Measurements from ENCODE around the gene SDCBP2.
A peak's percentile ranks its signal among the peaks of the same experiment; 100 is the strongest.

The SDCBP2 gene

DNA sequence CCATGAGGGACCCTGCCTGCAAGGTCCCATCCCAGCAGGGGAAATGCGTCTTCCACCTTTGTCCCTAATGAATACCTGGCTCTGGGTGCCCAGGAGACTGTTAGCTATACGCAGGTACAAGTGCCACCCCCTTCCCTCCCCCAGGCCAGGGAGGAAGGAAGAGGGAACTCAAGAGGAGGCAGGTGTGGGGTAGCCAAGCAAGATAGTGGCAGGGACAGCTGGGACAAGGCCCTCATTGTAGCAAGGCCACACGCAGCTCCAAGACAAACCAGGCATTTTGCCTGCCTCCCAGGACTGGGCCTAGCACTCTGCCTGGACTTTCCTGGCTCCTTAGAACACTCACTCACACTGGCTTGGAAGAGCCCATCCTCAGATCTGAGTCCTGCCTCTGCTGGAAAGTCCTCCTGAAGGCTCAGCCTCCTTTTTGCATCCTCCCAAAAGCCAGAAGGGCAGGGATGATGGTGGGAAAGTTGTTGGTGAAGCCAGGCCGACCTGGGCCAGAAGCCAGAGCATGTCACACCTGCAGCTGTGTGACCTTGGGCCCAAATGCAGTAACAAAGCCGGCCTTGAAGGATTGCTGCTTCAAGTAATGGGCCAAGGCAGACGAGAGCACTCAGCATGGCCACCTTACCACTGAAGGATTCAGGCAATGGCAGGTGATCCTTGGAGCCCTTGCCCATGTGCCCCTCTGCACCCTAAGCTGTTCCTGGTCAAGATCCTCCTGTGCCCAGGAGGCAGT is 35.1 kb downstream of the SDCBP2 start:
- DNase-seq, result peak; percentile 69

DNA sequence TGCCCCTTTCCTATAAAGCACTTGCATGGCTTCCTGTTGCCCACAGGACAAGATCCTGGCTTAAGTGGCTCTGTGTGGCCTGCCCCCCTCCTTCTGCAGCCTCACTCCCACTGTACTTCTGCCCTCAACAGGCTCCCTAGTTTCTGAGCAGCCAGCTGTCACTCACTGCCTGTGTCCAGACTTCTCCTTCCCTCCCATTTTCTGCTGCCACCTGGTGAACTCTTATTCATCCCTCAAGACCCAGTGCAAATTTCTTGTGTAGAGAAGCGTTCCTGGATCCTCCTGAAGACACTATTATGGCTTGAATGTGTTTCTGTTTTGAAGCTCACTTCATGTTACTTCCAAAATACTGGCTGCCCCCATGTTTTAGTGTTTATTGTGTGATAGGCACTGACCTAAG is 36.3 kb downstream of the SDCBP2 start:
- no peak for DNase-seq

DNA sequence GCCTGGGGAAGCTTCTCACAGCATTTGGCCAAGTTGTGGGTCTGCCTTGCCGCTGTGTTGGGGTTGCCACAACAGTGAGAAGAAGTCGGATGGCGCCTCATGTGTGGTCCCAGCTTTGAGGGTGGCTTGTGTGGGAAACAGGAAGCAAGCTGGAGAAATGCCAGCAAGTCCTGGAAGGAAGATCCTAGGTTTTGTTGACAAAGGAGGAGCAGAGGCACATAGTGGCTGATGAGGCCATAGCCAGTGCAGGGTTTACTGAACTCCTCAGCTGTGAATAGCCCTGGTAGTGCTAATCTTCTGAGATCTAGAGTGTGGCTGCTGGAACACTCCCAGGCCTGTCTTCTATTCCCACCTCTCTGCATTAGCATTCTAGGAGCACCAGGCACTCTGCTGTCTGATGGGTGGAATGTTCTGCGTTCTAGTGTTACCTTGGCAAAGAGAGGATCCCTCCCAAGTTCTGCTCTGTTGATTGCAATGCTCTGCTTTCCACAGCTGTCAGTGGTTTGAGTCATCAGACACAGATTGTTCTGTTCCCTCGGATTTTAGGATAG is 37.7 kb downstream of the SDCBP2 start:
- DNase-seq, result no peak

DNA sequence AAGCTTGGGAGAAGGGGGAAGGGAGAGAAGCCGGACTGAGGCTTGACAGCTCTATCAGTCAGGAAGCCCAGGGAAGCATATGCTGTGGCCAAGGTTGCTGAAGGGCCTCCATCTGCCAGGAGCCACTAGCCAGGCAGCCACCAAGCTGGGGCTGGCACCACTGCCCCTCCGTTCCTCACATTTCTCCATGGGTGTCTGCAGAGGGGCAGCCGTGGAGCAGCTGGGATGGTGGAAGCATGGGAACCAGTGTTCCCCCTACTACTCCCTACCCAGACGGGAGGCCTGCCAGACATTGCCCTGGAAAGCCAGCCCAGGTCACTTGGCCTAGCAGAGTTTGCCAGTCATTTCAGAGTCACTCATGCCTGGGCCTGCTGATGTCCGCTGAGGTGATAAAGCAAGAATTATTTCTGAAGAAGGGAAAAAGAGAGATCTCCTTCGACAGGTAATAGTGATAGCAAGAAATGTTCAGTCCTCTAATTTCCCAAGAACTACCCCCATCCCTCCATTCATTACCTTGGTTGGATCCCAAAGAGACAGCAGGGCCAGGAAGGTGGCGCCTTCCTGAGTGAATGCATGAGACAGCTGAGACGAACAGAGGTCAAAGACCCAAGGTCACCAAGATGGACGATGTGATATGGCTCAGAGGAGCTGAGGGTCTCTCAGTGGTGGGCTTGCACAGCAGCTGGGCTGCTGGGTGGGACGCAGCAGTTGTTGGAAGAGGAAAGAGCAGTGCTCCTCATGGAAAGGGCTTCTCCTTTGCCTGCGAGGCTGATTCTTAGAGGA is 41.0 kb downstream of the SDCBP2 start:
- DNase-seq, result no peak

DNA sequence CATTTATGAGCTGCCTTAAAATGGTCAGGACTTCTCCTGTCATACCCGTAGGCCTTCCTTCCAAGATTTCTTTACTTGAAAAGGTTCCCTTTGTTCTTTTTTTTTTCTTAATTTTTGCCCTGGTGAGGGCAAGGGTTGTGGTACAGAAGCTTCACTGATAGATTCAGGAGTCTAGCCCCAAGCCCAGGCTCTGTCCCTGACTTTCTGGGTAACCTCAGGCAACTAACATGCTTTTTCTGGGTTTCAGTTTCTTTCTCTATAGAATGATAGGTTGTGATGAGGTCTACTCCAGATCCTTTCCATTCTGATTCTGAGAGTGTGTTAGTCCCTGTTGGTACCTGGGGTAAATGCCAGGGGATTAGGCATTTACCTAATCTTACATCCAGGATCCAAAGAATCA is 41.6 kb downstream of the SDCBP2 start:
- DNase-seq, result no peak

DNA sequence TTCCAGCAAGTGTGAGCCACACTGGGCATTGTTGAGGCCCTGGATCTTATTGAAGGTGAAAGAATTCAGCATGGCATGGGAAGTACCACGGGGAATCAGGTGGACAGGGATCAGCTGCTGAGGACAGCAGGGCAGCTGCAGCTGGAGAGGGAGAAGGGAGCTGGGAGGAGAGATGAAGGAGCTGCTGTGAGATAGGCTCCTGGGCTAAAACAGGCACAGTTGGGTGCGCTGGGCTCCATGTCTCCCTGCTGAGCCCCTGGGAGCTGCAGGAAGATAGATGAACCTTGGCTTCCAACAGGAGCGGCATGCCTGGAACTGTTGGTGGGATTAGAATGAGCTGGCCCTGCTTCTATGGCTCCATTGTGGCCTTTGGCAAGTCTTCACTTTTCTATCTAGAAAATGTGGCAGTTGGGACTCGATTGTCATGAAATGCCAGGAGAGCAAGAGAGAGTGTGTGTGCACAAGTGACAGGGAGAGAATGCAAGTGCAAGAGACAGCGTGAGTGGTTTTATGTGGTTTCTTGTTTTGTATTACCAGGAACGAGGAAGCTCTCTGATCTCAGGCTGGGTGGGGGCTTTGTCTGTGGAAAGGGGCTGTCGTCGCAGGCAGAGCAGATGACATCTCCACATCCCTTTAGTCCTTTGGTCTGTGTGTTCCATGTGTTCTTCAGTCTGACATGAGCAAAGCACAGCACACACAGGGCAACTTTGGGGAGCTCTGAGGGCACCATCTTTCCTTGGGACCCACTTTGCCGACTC is 42.5 kb downstream of the SDCBP2 start:
- no peak for DNase-seq

DNA sequence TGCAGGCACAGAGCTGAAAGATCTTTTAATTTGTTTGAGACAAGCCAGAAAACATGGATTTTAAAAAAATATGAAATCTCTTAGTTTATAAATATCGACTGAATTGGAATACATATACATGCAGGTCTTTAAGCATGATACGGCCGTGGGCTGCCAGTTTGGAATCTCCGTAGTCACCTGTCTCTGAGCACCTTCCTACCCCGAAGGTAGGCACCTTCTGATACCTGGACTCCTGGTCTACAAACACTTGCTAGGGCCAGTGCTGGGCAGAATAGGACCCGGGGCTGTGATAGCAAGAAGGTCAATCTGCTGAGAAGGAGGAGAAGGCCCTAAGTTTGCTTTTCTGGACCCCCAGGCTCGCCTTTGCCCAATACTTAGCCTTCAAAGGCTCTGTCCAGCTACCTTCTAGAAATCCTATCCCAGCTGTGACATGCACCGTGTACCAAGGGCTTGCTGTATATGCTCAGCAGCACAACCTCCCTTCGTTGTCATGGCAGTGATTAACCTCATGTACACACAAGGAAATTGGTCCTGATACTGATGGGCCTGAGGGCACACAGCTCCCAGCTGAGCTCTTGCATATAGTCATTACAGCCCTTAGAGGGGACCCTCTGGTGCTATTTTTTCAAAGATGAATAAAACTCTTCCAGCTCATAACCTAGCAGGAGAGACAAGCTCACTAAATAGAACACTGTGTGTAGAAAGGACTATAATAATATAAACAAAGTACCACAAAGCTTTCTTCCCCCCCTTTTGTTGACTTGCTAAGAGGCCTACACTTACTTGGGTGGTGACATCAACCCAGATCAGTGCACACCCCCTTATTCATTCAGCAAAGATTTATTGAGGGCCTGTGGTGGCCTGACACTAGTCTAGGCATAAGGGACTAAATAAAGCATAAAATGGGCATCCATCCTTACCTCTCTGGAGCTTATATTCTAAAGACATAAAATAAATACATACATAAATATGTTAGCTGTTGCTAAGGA is 45.1 kb downstream of the SDCBP2 start:
- no peak for DNase-seq

DNA sequence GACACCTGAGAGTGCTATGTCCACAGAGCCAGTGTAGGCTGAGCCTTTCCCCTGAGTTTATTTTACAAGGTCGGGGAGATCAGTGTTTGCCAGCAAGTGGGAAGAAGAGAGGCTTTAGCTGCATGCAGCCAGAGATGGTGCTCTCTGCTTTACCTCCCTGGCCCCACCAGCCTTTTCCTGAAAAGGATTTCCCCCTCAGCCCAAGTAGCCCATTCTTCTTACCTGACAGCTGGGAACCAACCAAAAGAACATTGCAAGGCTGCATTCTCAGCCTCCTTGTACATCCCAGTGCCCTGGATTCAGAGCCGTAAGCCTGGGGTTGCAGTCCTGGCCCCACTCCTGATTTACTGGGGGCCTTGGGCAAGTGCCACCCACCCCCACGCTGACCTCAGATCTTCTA is 46.0 kb downstream of the SDCBP2 start:
- no peak for DNase-seq

DNA sequence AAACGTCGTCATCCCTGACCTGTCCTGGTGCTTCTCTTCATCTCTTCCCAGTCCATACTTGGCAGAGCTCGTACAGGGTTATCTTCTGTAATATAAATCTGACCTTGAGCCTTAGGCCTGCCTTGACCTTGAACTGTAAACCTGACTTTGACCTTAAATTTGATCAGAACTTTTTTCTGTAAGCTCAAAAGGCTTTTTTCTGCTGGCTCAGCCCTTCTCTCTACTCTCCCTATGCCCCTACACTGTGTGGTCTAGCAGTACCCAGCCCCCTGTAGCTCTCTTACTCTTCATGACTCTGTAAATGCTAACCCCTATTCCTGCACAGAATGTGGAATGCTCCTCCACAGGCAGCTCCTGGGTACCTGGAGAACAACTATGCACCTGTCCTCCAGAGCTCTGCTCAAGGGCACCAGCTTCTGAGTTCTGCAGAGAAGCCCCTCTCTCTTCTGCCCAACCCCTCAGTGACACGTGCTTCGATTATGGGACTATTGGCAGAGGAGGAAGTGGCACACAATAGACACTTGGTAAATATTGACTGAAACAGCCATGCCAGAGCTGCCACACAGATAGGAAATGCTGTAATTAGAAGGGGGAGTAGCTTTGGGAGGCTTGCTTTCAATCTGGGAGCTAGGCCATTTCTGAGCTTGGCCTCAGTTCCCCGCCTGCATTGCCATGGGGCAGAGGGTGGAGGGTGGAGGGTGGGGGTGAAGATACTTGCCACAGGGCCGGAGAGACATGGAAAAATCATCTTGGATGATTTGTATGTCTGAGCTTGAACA is 47.5 kb downstream of the SDCBP2 start:
- peak; percentile 27 for DNase-seq

DNA sequence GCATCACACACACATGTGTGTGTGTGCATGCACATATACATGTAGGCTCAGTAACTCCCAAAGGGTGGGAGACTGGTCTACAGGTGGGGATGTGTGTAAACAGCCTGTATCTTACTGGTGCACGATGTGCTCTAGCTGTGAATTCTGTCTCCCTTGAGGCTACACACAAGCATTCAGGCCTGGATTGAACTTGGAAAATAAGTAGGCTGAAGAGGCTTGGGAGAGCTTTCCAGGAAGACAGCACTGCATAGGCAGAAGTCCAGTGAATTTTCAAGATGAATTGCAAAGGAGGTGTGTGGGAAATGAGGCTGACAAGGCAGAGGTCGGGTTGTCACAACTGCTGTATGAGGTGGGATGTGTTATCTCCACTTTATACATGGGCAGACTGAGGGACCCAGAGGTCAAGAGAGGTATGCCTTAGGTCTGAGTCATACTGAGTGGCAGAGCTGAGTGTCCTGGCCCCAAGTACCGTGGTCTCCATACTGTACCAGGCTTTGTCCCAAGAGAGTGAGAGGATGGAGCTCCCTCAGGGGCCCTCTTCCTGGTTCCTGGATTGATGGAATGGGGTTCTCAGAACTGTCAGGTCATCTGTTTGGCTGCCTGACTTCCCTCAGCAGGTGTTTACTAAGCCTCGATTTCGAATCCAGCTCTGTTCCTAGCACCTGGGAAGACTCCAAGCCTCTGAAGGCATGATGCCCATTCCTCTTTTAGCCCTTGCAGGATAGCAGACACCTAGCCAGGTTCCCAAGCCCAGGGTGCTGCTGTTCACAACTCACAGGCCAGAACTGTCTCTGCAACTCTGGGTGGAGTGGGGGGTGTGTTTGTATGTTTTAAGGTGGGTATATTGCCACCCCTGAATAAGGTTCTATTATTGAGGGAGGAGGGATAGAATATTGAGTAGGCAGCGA is 48.5 kb downstream of the SDCBP2 start:
- no peak for DNase-seq

DNA sequence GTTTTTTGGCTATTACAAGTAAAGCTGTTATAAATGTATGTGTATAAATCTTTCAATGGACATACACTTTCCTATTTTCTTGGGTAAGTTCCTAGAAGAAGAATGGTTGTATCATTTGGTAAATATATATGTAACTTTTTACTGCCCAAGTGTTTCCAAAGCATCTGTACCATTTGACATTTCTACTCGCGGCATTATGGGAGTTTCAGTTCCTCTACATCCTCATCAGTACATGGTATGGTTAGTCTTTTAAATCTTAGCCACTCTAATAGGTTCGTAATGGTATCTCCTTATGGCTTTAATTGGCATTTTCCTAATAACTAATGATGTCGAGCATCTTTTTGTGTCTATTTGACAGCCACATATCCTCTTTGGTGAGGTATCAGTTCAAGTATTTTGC is 49.9 kb downstream of the SDCBP2 start:
- no peak for DNase-seq

DNA sequence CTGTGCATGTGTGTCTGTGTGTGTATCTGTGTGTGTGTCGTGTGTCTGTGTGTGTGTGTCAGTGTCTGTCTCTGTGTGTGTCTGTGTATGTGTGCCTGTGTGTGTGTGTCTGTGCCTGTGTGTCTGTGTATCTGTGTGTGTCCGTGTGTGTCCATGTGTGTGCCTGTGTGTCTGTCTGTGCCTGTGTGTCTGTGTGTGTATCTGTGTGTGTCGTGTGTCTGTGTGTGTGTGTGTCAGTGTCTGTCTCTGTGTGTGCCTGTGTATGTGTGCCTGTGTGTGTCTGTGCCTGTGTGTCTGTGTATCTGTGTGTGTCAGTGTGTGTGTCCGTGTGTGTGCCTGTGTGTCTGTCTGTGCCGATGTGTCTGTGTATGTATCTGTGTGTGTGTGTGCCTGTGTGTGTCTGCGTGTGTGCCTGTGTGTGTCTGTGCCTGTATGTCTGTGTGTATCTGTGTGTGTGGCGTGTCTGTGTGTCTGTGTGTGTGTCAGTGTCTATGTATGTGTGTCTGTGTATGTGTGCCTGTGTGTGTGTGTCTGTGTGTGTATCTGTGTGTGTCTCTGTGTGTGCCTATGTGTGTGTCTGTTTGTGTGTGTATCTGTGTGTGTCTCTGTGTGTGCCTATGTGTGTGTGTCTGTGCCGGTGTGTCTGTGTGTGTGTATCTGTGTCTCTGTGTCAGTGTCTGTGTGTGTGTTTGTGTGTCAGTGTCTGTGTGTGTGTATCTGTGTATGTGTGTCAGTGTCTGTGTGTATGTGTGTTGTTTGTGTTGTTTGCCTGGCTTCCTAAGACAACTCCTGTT is 51.2 kb downstream of the SDCBP2 start:
- DNase-seq, result no peak

DNA sequence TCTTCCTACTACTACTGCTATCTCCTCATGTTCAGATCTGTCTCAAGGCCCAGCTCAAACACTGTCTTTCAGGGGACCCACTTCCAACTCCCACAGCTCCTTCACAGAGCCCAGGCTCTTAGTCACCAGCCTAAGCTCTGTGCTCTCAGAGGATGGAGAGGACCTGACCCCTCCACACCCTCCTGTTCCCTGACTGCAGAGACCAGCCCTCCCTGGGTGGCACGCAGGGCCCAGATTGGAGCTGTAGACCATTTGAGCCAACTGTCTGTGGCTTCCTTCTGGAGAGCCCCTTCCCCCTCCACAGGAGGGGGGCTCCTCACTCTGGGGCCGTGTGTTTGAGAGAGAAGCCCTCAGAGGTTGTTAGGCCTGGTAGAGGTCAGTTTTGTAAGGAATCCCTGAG is 53.0 kb downstream of the SDCBP2 start:
- no peak for DNase-seq

DNA sequence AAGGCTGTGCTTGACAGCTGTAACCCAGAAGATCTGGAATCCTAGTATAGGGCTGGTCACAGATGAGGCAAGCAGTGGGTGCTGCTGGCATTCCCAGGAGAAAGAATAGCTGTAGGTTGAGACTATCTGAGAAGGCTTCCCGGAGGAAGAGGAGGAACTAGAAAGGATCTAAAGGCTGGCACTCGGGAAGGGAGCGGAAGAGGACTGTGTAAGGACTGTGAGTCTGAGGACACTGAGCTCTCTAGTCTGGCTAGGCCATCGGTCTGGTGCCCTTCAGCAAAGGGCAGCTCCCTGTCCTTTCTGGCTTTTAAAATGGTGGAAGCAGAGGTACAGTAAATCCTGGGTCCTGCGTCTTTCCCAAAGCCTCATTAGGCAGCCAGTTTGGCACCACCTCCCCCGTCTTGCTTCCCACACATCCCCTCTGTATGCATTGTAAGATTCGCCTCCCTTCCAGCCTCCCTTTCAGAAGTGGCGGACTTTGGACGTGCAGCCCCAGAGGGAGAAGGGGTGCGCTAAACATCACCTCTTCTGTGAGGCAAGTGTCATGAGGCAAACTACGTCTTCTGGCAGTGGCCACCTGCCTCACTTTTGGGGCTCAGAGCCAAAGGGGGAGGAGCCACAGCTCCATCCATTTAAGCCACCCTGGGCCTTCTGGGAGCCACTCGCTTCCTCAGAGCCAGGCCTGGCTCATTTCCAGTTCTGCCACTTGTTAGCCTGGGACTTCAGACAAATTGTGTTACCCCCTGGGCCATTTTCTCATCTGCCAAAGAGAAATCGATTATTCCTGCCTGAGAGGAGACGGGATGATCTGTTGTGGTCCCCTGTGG is 54.2 kb downstream of the SDCBP2 start:
- peak; percentile 52 for DNase-seq

DNA sequence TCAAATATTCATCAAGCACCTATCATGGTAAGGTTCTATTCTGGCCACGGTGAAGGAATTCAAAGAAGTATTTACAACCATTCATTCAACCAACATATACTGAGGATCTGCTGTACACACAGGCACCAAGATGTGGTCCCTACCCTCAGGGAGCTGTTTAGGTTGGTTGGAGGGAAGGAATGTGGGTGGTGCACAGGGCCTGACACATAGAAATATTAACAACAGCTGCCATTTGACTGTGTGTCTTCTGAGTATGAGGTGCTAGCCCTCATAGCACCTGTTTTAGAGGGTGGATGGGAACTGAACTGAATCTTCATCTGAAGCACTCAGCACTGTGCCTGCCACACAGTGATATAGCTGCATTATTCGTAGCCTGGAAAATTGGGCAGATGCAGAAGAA is 55.6 kb downstream of the SDCBP2 start:
- no peak for DNase-seq

DNA sequence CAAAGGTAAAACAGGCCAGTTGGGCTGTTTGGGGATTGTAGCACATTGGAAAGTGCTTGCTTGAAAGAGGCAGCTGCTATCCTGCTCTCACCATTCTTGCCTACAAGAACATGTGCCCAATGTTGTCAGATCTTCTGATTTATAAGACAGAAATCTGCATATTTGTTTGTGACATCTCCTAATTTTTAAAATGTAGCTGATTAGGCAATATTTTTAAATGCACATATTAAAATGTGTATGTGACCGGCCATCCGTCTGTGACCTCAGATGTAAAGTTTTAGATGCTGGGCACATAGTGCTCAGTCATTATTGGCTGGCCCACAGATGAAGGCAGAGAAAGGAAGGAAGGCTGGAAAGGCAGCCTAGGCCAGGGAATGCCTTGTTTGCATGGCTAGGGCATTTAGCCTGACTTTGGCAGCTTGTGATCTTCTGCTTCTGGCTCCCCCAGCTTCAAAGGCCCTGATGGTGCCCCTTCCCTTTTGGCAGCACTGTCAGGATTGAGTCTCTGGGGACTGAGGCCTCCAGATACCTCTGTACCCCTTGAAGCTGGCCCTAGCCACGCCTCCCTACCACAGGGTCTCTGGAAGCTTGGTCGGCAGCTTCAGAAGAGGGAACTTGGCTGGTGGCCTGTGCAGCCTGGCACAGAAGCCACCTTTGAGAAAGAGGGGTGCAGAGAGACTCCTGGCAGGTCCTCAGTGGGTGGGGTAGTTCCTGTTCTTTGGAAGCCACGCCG is 56.4 kb downstream of the SDCBP2 start:
- no peak for DNase-seq

DNA sequence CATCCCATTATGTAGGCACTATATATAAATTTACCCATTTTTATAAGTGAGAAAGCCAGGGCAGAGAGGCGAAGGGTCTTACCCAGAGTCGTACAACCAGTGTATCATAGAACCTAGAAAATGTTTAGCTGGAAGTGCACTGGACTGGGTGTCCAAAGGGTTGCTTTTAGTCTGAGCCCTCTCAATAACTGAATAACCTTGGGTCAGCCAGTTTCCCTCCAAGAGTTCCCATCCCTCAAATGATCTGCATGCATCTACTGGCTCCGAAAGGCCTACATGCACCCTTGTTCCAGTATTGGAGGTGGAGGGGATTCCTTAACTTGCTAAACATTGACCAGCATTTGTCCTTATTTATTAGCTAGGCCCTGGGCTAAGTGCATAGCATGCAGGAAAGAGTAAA is 59.1 kb downstream of the SDCBP2 start:
- DNase-seq, result no peak

DNA sequence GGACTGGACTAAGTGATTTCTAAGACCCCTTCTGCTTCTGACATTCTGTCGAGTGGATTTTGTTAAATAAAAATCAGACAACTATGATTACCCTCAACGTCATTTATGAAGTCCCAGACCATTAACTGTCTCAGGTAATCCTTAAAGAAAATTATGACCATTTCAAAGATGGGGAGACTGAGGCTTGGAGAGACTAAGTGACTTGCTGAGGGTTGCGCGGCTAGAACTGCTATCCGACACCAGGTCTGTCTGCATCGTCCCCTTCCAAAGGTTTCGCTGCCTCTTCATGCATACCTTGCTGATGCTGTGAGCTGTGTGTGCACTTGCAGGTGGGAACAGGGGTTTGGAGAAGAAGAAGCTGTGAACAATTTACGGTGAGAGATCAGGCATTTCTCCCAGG is 59.7 kb downstream of the SDCBP2 start:
- DNase-seq, result no peak

Measured in NCI-H510A (cell line).